Mucosa of descending colon (tissue), 3 donors: ENCODE data around the gene UACA. TPM values are rescaled to one million over a fixed set of nuclear protein-coding genes. Genes with fewer than 3 reads are reported as not detected.

ENCODE experiments used
- ATAC-seq: fragments of 200-7000 bp; cut with Tn5 transposase; one replicate; pipeline ENCODE4 v1.9.1; 2020; ENCODE audit warnings: mild to moderate bottlenecking, moderate library complexity
- DNase-seq, 3 donors: peaks; one replicate each; pipeline ENCODE4 v3.0.0-alpha.2; 2020
- H3K36me3 ChIP-seq: fragments of 200-600 bp; one replicate; pipeline ENCODE4 v1.8.0; 2021; ENCODE audit warnings: low read depth, mild to moderate bottlenecking
- H3K4me1 ChIP-seq: fragments of 200-600 bp; one replicate; pipeline ENCODE4 v1.8.0; 2021; ENCODE audit warnings: low read depth, mild to moderate bottlenecking
- H3K4me3 ChIP-seq: fragments of 200-600 bp; one replicate; pipeline ENCODE4 v1.8.0; 2021; ENCODE audit warnings: mild to moderate bottlenecking
- H3K9me3 ChIP-seq: fragments of 200-600 bp; one replicate; pipeline ENCODE4 v1.8.0; 2021; ENCODE audit warnings: mild to moderate bottlenecking
- CTCF ChIP-seq: fragments of 200-600 bp; IDR thresholded peaks from one replicate; pipeline ENCODE4 v1.8.0; 2022; ENCODE audit warnings: antibody characterized with exemption, mild to moderate bottlenecking
- intact Hi-C, 2 donors: fragments of 100-400 bp; cut with DNase I in 1 of 2; cut with micrococcal nuclease in 1 of 2; formaldehyde crosslinking; loops; one replicate each; pipeline versions ENCODE4 v1.11.0 to v1.11.1; 2022; cut with DNase I, micrococcal nuclease
- total RNA-seq, 3 donors: library from RNA; stranded (reverse); fragmentation: NEBNext Ultra II Directional in 2 of 3; extraction: Animal tissue kit (Norgen Biotek cat#: 25700) in 2 of 3; gene quantifications; one replicate each; pipeline versions ENCODE4 v1.2.1 to v1.2.4, GENCODE V29; 2021 to 2023
- donor health status: DM: no; HTN: no; CAD: no; lungs with moderate emphysema.
- donor health status: DM: no; HTN: no; CAD: no.
- donor health status: DM: no; HTN: yes; CAD: no.

Gene UACA
- total RNA-seq, 3 donors from 2014 or later = 42.1 to 74.7 (median 64.9) TPM

GRCh38 chr15:70651303-70651845 is 112.0 kb downstream of the UACA start:
- Histone ChIP-seq H3K4me3 (no peak overlapping the region), H3K9me3 (no peaks in the 10 kb centered on the region), H3K36me3 (no peaks in the 10 kb centered on the region), H3K4me1 (no peaks in the 10 kb centered on the region)
- DNase-seq (no peak), ATAC-seq (no peak)
- intact Hi-C loops = no loop called here
- TF ChIP-seq CTCF = no peak

GRCh38 chr15:70650567-70651302 is 112.6 kb downstream of the UACA start:
- no peak for TF ChIP-seq CTCF
- H3K9me3 ChIP-seq = no peaks in the 10 kb centered on the region
- ATAC-seq (no peak), DNase-seq (no peak)
- H3K4me1 ChIP-seq = no peaks in the 10 kb centered on the region
- no peak overlapping the region for H3K4me3 ChIP-seq
- no peaks in the 10 kb centered on the region for H3K36me3 ChIP-seq
- intact Hi-C loops = no loop called here

GRCh38 chr15:70647396-70647795 is 116.0 kb downstream of the UACA start:
- no peaks in the 10 kb centered on the region for H3K9me3 ChIP-seq
- ATAC-seq = no peak
- H3K4me1 ChIP-seq = no peaks in the 10 kb centered on the region
- H3K4me3 ChIP-seq = no peak overlapping the region
- intact Hi-C loops = no loop called here
- TF ChIP-seq CTCF = no peak
- DNase-seq = no peak
- no peaks in the 10 kb centered on the region for H3K36me3 ChIP-seq

GRCh38 chr15:70646169-70646568 is 117.2 kb downstream of the UACA start:
- intact Hi-C loops = no loop called here
- Histone ChIP-seq H3K36me3 (no peaks in the 10 kb centered on the region), H3K9me3 (no peaks in the 10 kb centered on the region), H3K4me1 (no peaks in the 10 kb centered on the region), H3K4me3 (no peak overlapping the region)
- DNase-seq = no peak
- TF ChIP-seq CTCF = no peak
- ATAC-seq = no peak

GRCh38 chr15:70643783-70644125 is 119.6 kb downstream of the UACA start:
- DNase-seq = no peak
- intact Hi-C loops = no loop called here

More at GRCh38 chr15:70643783-70644125, 119.6 kb downstream of the UACA start:
- Histone ChIP-seq H3K36me3 (no peaks in the 10 kb centered on the region), H3K9me3 (no peaks in the 10 kb centered on the region), H3K4me3 (no peak overlapping the region), H3K4me1 (no peaks in the 10 kb centered on the region)
- TF ChIP-seq CTCF = no peak
- peak; percentile 86 for ATAC-seq
